Ishikawa (cell line): ENCODE data around the gene DNMT3A.

Experiments
- CEBPB ChIP-seq: IDR thresholded peaks from 2 replicates; pipeline ENCODE4 v1.6.1; 2012
- CREB1 ChIP-seq: IDR thresholded peaks from 2 replicates; pipeline ENCODE4 v1.6.1; 2012; ENCODE audit warnings: low read depth
- EGR1 ChIP-seq: IDR thresholded peaks from 2 replicates; pipeline ENCODE4 v1.6.1; 2012
- EP300 ChIP-seq: IDR thresholded peaks from 2 replicates; pipeline ENCODE4 v1.6.1; 2012; ENCODE audit warnings: borderline replicate concordance
- FOXM1 ChIP-seq: IDR thresholded peaks from 2 replicates; pipeline ENCODE4 v1.6.1; 2012; ENCODE audit warnings: low read depth, borderline replicate concordance
- MAX ChIP-seq: IDR thresholded peaks from 2 replicates; pipeline ENCODE4 v1.6.1; 2012
- NFIC ChIP-seq: IDR thresholded peaks from 2 replicates; pipeline ENCODE4 v1.6.1; 2012
- RAD21 ChIP-seq: IDR thresholded peaks from 2 replicates; pipeline ENCODE4 v1.6.1; 2012; ENCODE audit warnings: low read depth
- REST ChIP-seq: IDR thresholded peaks from 2 replicates; pipeline ENCODE4 v1.6.1; 2012; ENCODE audit warnings: low read depth, mild to moderate bottlenecking
- TAF1 ChIP-seq: IDR thresholded peaks from 2 replicates; pipeline ENCODE4 v1.6.1; 2012; ENCODE audit warnings: low read depth, mild to moderate bottlenecking
- TCF12 ChIP-seq: IDR thresholded peaks from 2 replicates; pipeline ENCODE4 v1.6.1; 2012; ENCODE audit warnings: low read depth
- TEAD4 ChIP-seq: IDR thresholded peaks from 2 replicates; pipeline ENCODE4 v1.6.1; 2012
- USF1 ChIP-seq: IDR thresholded peaks from 2 replicates; pipeline ENCODE4 v1.6.1; 2012
- YY1 ChIP-seq: IDR thresholded peaks from 2 replicates; pipeline ENCODE4 v1.6.1; 2012; ENCODE audit warnings: low read depth
- ZBTB7A ChIP-seq: IDR thresholded peaks from 2 replicates; pipeline ENCODE4 v1.6.1; 2012; ENCODE audit warnings: low read depth

The DNMT3A gene

GRCh38 chr2:25312958-25313710 is 28.6 kb downstream of the DNMT3A start:
- TF ChIP-seq YY1 (no peak), TAF1 (no peak), CREB1 (no peak), EGR1 (no peak), FOXM1 (no peak)

GRCh38 chr2:25311865-25312575 is 29.7 kb downstream of the DNMT3A start:
- peak; percentile 36; the same call in 1 of the 2 replicates for TF ChIP-seq EGR1
- peak; percentile 33 for TF ChIP-seq MAX
- TF ChIP-seq REST: no peak
- no peak for TF ChIP-seq RAD21
- TF ChIP-seq ZBTB7A: 0 out of 2 replicates have a peak, but pooled peaks have one; percentile 2
- no peak for TF ChIP-seq TEAD4
- TF ChIP-seq NFIC: peak; percentile 83
- peak; percentile 65 for TF ChIP-seq TCF12
- TF ChIP-seq USF1: peak; percentile 63; the same call in 1 of the 2 replicates
- TF ChIP-seq EP300: peak; percentile 60; the same call in 1 of the 2 replicates
- TF ChIP-seq CEBPB: no peak

- TF ChIP-seq EP300 (peak; percentile 60; the same call in 1 of the 2 replicates), CEBPB (no peak), YY1 (peak; percentile 52; the same call in 1 of the 2 replicates), FOXM1 (no peak), NFIC (peak; percentile 95), ZBTB7A (0 out of 2 replicates have a peak, but pooled peaks have one; percentile 14), TCF12 (peak; percentile 75), TEAD4 (peak; percentile 64; the same call in 1 of the 2 replicates), CREB1 (no peak), EGR1 (peak; percentile 91), MAX (peak; percentile 52)
These were observed 30.5 kb downstream of the DNMT3A start for GRCh38 chr2:25310965-25311864.

GRCh38 chr2:25310709-25310964 is 31.1 kb downstream of the DNMT3A start:
- TF ChIP-seq FOXM1 (no peak), CREB1 (no peak), RAD21 (no peak), TEAD4 (no peak), EGR1 (no peak), ZBTB7A (no peak), REST (no peak), YY1 (no peak), MAX (no peak), USF1 (no peak), TAF1 (no peak), TCF12 (no peak), CEBPB (no peak), EP300 (no peak), NFIC (no peak)

- no peak for TF ChIP-seq TAF1
- peak; percentile 47; the same call in 1 of the 2 replicates for TF ChIP-seq RAD21
- TF ChIP-seq EP300: no peak
- TF ChIP-seq TCF12: no peak
These were observed 32.3 kb downstream of the DNMT3A start for GRCh38 chr2:25309402-25309801.
